Measurements from ENCODE around the gene TCERG1L.
"Not testable (repeated sequence)": the region's sequence is repeated elsewhere in the genome, so short reads cannot be mapped to it uniquely, and the experiment has no call there.

Gene TCERG1L

GRCh38 chr10:131167036-131167860, 144.3 kb downstream of the TCERG1L start:
- DNase-seq: no peak
- Mint-ChIP-seq H3K4me3 (no peak overlapping the region), H3K4me1 (ENCODE audit: low read depth) (no peaks in the 10 kb centered on the region), H3K27ac (no peak overlapping the region), H3K9me3 (no peaks in the 10 kb centered on the region), H3K36me3 (ENCODE audit: low read depth) (no peaks in the 10 kb centered on the region), H3K27me3 (no peaks in the 10 kb centered on the region)

GRCh38 chr10:131166486-131166885, 145.0 kb downstream of the TCERG1L start:
- Mint-ChIP-seq H3K4me1 (ENCODE audit: low read depth) (no peaks in the 10 kb centered on the region), H3K4me3 (no peak overlapping the region), H3K9me3 (no peaks in the 10 kb centered on the region), H3K27ac (no peak overlapping the region), H3K27me3 (no peaks in the 10 kb centered on the region), H3K36me3 (ENCODE audit: low read depth) (no peaks in the 10 kb centered on the region)
- no peak for DNase-seq

- DNase-seq: no peak
- no peaks in the 10 kb centered on the region for H3K9me3 Mint-ChIP-seq
- no peak overlapping the region for H3K27ac Mint-ChIP-seq
- H3K4me3 Mint-ChIP-seq: no peak overlapping the region
- no peaks in the 10 kb centered on the region for H3K4me1 Mint-ChIP-seq (ENCODE audit: low read depth)
- H3K27me3 Mint-ChIP-seq: no peaks in the 10 kb centered on the region
- no peaks in the 10 kb centered on the region for H3K36me3 Mint-ChIP-seq (ENCODE audit: low read depth)
Observed at GRCh38 chr10:131165092-131165491, 146.4 kb downstream of the TCERG1L start.

GRCh38 chr10:131162866-131163843, 148.4 kb downstream of the TCERG1L start:
- H3K27me3 Mint-ChIP-seq: no peaks in the 10 kb centered on the region
- no peaks in the 10 kb centered on the region for H3K36me3 Mint-ChIP-seq (ENCODE audit: low read depth)
- H3K4me1 Mint-ChIP-seq (ENCODE audit: low read depth): no peaks in the 10 kb centered on the region
- no peak overlapping the region for H3K27ac Mint-ChIP-seq
- H3K4me3 Mint-ChIP-seq: no peak overlapping the region
- H3K9me3 Mint-ChIP-seq: no peaks in the 10 kb centered on the region
- no peak for DNase-seq

- no peak for DNase-seq
- Mint-ChIP-seq H3K4me3 (no peak overlapping the region), H3K27ac (no peak overlapping the region), H3K9me3 (no peaks in the 10 kb centered on the region), H3K4me1 (ENCODE audit: low read depth) (no peaks in the 10 kb centered on the region), H3K27me3 (no peaks in the 10 kb centered on the region), H3K36me3 (ENCODE audit: low read depth) (no peaks in the 10 kb centered on the region)
Observed at GRCh38 chr10:131162211-131162610, 149.3 kb downstream of the TCERG1L start.

- no peak for DNase-seq
- peaks cover 5% of the 10 kb centered on the region for H3K27me3 Mint-ChIP-seq
- no peak overlapping the region for H3K4me3 Mint-ChIP-seq
- no peaks in the 10 kb centered on the region for H3K36me3 Mint-ChIP-seq (ENCODE audit: low read depth)
- no peak overlapping the region for H3K27ac Mint-ChIP-seq
- no peaks in the 10 kb centered on the region for H3K9me3 Mint-ChIP-seq
- H3K4me1 Mint-ChIP-seq (ENCODE audit: low read depth): no peaks in the 10 kb centered on the region
Observed at GRCh38 chr10:131161087-131161486, 150.4 kb downstream of the TCERG1L start.

GRCh38 chr10:131160219-131160875, 151.2 kb downstream of the TCERG1L start:
- no peak for DNase-seq
- Mint-ChIP-seq H3K27ac (no peak overlapping the region), H3K4me3 (no peak overlapping the region), H3K4me1 (ENCODE audit: low read depth) (no peaks in the 10 kb centered on the region), H3K36me3 (ENCODE audit: low read depth) (no peaks in the 10 kb centered on the region), H3K27me3 (peaks cover 5% of the 10 kb centered on the region), H3K9me3 (no peaks in the 10 kb centered on the region)

- Mint-ChIP-seq H3K4me1 (ENCODE audit: low read depth) (no peaks in the 10 kb centered on the region), H3K27ac (no peak overlapping the region), H3K9me3 (no peaks in the 10 kb centered on the region), H3K4me3 (no peak overlapping the region), H3K36me3 (ENCODE audit: low read depth) (no peaks in the 10 kb centered on the region), H3K27me3 (peaks cover 5% of the 10 kb centered on the region)
- DNase-seq: no peak
Observed at GRCh38 chr10:131159771-131160170, 151.8 kb downstream of the TCERG1L start.

- no peaks in the 10 kb centered on the region for H3K9me3 Mint-ChIP-seq
- H3K36me3 Mint-ChIP-seq (ENCODE audit: low read depth): no peaks in the 10 kb centered on the region
- H3K27ac Mint-ChIP-seq: no peak overlapping the region
- H3K27me3 Mint-ChIP-seq: peaks cover 5% of the 10 kb centered on the region
- DNase-seq: no peak
- H3K4me1 Mint-ChIP-seq (ENCODE audit: low read depth): no peaks in the 10 kb centered on the region
- H3K4me3 Mint-ChIP-seq: no peak overlapping the region
Observed at GRCh38 chr10:131158695-131159094, 152.8 kb downstream of the TCERG1L start.

- Mint-ChIP-seq H3K4me1 (ENCODE audit: low read depth) (no peaks in the 10 kb centered on the region), H3K9me3 (peaks cover under 1% of the 10 kb centered on the region), H3K4me3 (no peak overlapping the region), H3K27me3 (peaks cover 5% of the 10 kb centered on the region), H3K36me3 (ENCODE audit: low read depth) (no peaks in the 10 kb centered on the region), H3K27ac (no peak overlapping the region)
- DNase-seq: no peak
Observed at GRCh38 chr10:131157899-131158298, 153.6 kb downstream of the TCERG1L start.

- Mint-ChIP-seq H3K4me3 (no peak overlapping the region), H3K27ac (no peak overlapping the region), H3K27me3 (peaks cover 5% of the 10 kb centered on the region), H3K9me3 (peaks cover 10% of the 10 kb centered on the region), H3K36me3 (ENCODE audit: low read depth) (no peaks in the 10 kb centered on the region), H3K4me1 (ENCODE audit: low read depth) (no peaks in the 10 kb centered on the region)
- no peak for DNase-seq
Observed at GRCh38 chr10:131155876-131156230, 155.7 kb downstream of the TCERG1L start.

- no peaks in the 10 kb centered on the region for H3K36me3 Mint-ChIP-seq (ENCODE audit: low read depth)
- H3K4me3 Mint-ChIP-seq: no peak overlapping the region
- H3K27ac Mint-ChIP-seq: no peak overlapping the region
- peaks cover 5% of the 10 kb centered on the region for H3K27me3 Mint-ChIP-seq
- DNase-seq: no peak
- H3K9me3 Mint-ChIP-seq: peaks cover 10% of the 10 kb centered on the region
- H3K4me1 Mint-ChIP-seq (ENCODE audit: low read depth): no peaks in the 10 kb centered on the region
Observed at GRCh38 chr10:131155218-131155875, 156.2 kb downstream of the TCERG1L start.

- peaks cover 10% of the 10 kb centered on the region for H3K9me3 Mint-ChIP-seq
- H3K27me3 Mint-ChIP-seq: peaks cover 5% of the 10 kb centered on the region
- no peaks in the 10 kb centered on the region for H3K36me3 Mint-ChIP-seq (ENCODE audit: low read depth)
- DNase-seq: no peak
- H3K4me1 Mint-ChIP-seq (ENCODE audit: low read depth): no peaks in the 10 kb centered on the region
- H3K4me3 Mint-ChIP-seq: no peak overlapping the region
- no peak overlapping the region for H3K27ac Mint-ChIP-seq
Observed at GRCh38 chr10:131154306-131155025, 157.1 kb downstream of the TCERG1L start.

GRCh38 chr10:131152456-131152855, 159.1 kb downstream of the TCERG1L start:
- not testable (repeated sequence) for H3K36me3 Mint-ChIP-seq (ENCODE audit: low read depth); H3K27ac Mint-ChIP-seq; H3K27me3 Mint-ChIP-seq; H3K9me3 Mint-ChIP-seq; DNase-seq; H3K4me1 Mint-ChIP-seq (ENCODE audit: low read depth); H3K4me3 Mint-ChIP-seq

Data from activated T-cell treated with anti-CD3 and anti-CD28 coated beads, Interleukin-2, amount 50 U/mL, for 24 hours (primary cell).